ENCODE results near the gene PP2D1. TPM values are rescaled to one million over a fixed set of nuclear protein-coding genes. Genes with fewer than 3 reads are reported as not detected.

Gene PP2D1
- total RNA-seq, 1 experiment from 2014 or later: not detected

DNA sequence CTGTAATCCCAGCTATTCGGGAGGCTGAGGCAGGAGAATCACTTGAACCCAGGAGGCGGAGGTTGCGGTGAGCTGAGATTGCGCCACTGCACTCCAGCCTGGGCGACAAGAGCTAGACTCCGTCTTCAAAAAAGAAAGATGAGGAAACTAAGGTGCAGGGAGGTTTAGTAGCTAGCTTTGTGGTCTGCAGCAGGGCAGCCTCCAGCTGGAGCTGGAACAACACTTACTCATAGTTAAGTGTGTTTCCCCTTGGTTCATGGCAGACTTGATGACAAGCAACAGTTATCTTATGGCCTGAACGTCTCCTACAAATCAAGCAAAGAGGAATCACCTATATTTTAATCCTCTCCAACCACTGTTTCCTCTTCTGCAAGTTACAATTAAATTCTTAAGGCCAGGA lies 40.8 kb upstream of the PP2D1 start:
- ATAC-seq (no peak), DNase-seq (ENCODE audit: low spot score) (no peak)
- TF ChIP-seq JAZF1 (CRISPR knock-in tag; IDR thresholded peaks at IDR 0.05): no peak
- TF ChIP-seq ZNF317 (CRISPR knock-in tag; IDR thresholded peaks at IDR 0.05; ENCODE audit: borderline replicate concordance, low read depth): no peak
- TF ChIP-seq KAT7 (CRISPR knock-in tag; IDR thresholded peaks at IDR 0.05; ENCODE audit: borderline replicate concordance): no peak
- TF ChIP-seq TEAD1 (CRISPR knock-in tag; IDR thresholded peaks at IDR 0.05): no peak
- TF ChIP-seq, protein P1, sequence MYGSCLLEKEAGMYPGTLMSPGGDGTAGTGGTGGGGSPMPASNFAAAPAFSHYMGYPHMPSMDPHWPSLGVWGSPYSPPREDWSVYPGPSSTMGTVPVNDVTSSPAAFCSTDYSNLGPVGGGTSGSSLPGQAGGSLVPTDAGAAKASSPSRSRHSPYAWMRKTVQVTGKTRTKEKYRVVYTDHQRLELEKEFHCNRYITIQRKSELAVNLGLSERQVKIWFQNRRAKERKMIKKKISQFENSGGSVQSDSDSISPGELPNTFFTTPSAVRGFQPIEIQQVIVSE (CRISPR knock-in tag; IDR thresholded peaks at IDR 0.05; ENCODE audit: borderline replicate concordance): no peak
- Mint-ChIP-seq H3K27ac (no peak overlapping the region), H3K9me3 (no peaks in the 10 kb centered on the region), H3K27me3 (ENCODE audit: low read depth) (no peaks in the 10 kb centered on the region), H3K36me3 (no peaks in the 10 kb centered on the region), H3K4me1 (no peaks in the 10 kb centered on the region), H3K4me3 (no peak overlapping the region)
- POLR2A ChIA-PET: no interaction called here
- CTCF ChIA-PET: no interaction called here

DNA sequence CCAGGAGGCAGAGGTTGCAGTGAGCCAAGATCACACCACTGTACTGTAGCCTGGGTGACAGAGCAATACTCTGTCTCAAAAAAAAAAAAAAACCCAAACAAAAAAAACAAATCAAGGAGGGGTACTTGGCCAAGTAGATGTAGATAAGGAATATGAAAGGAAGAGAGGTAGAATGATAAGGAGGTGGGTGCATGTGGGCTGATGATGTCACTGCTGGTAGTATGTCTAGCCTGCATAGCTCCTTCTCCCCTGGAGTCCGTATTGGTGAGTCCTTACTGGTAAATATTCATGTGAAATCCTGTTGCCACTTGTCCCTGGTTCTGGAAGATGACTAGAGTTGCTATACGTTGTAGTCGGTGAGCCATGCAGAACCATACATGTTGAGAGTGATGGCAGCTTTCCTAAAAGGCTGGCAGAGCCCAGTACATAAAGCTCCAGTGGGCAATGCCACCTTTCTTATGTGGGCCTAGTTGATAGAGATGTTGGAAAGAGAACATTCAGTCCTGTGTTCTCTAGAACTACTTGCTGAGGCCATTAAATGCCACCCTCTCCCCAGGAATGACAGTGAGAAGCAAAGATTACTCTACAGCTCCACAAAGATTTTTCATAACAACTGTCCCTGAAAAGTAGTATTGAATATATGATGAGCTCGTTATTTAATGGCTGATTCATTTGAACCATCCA lies 39.2 kb upstream of the PP2D1 start:
- CTCF ChIA-PET: no interaction called here
- ATAC-seq (no peak), DNase-seq (ENCODE audit: low spot score) (no peak)
- Mint-ChIP-seq H3K27me3 (ENCODE audit: low read depth) (no peaks in the 10 kb centered on the region), H3K4me1 (no peaks in the 10 kb centered on the region), H3K4me3 (no peak overlapping the region), H3K27ac (no peak overlapping the region), H3K36me3 (no peaks in the 10 kb centered on the region), H3K9me3 (no peaks in the 10 kb centered on the region)
- POLR2A ChIA-PET: no interaction called here
- TF ChIP-seq, protein P2, sequence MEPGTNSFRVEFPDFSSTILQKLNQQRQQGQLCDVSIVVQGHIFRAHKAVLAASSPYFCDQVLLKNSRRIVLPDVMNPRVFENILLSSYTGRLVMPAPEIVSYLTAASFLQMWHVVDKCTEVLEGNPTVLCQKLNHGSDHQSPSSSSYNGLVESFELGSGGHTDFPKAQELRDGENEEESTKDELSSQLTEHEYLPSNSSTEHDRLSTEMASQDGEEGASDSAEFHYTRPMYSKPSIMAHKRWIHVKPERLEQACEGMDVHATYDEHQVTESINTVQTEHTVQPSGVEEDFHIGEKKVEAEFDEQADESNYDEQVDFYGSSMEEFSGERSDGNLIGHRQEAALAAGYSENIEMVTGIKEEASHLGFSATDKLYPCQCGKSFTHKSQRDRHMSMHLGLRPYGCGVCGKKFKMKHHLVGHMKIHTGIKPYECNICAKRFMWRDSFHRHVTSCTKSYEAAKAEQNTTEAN (CRISPR knock-in tag; IDR thresholded peaks at IDR 0.05): no peak
- TF ChIP-seq ZNF219 (CRISPR knock-in tag; IDR thresholded peaks at IDR 0.05; ENCODE audit: borderline replicate concordance) (no peak), NR3C1 (CRISPR knock-in tag; conservative IDR thresholded peaks at IDR 0.05; ENCODE audit: low read depth) (no peak), GTF2I (CRISPR knock-in tag; conservative IDR thresholded peaks at IDR 0.05) (no peak), SMAD3 (CRISPR knock-in tag; IDR thresholded peaks at IDR 0.05; ENCODE audit: borderline replicate concordance) (no peak), NR1H2 (CRISPR knock-in tag; IDR thresholded peaks at IDR 0.05) (no peak), NFATC4 (CRISPR knock-in tag; IDR thresholded peaks at IDR 0.05) (no peak), TEAD4 (CRISPR knock-in tag; IDR thresholded peaks at IDR 0.05) (no peak), ATF1 (CRISPR knock-in tag; IDR thresholded peaks at IDR 0.05) (no peak), NFE2L1 (CRISPR knock-in tag; IDR thresholded peaks at IDR 0.05) (no peak), ZNF263 (CRISPR knock-in tag; IDR thresholded peaks at IDR 0.05; ENCODE audit: low read depth) (no peak), RORB (CRISPR knock-in tag; IDR thresholded peaks at IDR 0.05) (no peak)
- TF ChIP-seq, protein P3, sequence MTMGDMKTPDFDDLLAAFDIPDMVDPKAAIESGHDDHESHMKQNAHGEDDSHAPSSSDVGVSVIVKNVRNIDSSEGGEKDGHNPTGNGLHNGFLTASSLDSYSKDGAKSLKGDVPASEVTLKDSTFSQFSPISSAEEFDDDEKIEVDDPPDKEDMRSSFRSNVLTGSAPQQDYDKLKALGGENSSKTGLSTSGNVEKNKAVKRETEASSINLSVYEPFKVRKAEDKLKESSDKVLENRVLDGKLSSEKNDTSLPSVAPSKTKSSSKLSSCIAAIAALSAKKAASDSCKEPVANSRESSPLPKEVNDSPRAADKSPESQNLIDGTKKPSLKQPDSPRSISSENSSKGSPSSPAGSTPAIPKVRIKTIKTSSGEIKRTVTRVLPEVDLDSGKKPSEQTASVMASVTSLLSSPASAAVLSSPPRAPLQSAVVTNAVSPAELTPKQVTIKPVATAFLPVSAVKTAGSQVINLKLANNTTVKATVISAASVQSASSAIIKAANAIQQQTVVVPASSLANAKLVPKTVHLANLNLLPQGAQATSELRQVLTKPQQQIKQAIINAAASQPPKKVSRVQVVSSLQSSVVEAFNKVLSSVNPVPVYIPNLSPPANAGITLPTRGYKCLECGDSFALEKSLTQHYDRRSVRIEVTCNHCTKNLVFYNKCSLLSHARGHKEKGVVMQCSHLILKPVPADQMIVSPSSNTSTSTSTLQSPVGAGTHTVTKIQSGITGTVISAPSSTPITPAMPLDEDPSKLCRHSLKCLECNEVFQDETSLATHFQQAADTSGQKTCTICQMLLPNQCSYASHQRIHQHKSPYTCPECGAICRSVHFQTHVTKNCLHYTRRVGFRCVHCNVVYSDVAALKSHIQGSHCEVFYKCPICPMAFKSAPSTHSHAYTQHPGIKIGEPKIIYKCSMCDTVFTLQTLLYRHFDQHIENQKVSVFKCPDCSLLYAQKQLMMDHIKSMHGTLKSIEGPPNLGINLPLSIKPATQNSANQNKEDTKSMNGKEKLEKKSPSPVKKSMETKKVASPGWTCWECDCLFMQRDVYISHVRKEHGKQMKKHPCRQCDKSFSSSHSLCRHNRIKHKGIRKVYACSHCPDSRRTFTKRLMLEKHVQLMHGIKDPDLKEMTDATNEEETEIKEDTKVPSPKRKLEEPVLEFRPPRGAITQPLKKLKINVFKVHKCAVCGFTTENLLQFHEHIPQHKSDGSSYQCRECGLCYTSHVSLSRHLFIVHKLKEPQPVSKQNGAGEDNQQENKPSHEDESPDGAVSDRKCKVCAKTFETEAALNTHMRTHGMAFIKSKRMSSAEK (CRISPR knock-in tag; IDR thresholded peaks at IDR 0.05; ENCODE audit: borderline replicate concordance): no peak
- TF ChIP-seq, protein P4, sequence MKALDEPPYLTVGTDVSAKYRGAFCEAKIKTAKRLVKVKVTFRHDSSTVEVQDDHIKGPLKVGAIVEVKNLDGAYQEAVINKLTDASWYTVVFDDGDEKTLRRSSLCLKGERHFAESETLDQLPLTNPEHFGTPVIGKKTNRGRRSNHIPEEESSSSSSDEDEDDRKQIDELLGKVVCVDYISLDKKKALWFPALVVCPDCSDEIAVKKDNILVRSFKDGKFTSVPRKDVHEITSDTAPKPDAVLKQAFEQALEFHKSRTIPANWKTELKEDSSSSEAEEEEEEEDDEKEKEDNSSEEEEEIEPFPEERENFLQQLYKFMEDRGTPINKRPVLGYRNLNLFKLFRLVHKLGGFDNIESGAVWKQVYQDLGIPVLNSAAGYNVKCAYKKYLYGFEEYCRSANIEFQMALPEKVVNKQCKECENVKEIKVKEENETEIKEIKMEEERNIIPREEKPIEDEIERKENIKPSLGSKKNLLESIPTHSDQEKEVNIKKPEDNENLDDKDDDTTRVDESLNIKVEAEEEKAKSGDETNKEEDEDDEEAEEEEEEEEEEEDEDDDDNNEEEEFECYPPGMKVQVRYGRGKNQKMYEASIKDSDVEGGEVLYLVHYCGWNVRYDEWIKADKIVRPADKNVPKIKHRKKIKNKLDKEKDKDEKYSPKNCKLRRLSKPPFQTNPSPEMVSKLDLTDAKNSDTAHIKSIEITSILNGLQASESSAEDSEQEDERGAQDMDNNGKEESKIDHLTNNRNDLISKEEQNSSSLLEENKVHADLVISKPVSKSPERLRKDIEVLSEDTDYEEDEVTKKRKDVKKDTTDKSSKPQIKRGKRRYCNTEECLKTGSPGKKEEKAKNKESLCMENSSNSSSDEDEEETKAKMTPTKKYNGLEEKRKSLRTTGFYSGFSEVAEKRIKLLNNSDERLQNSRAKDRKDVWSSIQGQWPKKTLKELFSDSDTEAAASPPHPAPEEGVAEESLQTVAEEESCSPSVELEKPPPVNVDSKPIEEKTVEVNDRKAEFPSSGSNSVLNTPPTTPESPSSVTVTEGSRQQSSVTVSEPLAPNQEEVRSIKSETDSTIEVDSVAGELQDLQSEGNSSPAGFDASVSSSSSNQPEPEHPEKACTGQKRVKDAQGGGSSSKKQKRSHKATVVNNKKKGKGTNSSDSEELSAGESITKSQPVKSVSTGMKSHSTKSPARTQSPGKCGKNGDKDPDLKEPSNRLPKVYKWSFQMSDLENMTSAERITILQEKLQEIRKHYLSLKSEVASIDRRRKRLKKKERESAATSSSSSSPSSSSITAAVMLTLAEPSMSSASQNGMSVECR (CRISPR knock-in tag; IDR thresholded peaks at IDR 0.05; ENCODE audit: borderline replicate concordance): no peak
- TF ChIP-seq, protein P5, sequence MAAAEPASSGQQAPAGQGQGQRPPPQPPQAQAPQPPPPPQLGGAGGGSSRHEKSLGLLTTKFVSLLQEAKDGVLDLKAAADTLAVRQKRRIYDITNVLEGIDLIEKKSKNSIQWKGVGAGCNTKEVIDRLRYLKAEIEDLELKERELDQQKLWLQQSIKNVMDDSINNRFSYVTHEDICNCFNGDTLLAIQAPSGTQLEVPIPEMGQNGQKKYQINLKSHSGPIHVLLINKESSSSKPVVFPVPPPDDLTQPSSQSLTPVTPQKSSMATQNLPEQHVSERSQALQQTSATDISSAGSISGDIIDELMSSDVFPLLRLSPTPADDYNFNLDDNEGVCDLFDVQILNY (CRISPR knock-in tag; IDR thresholded peaks at IDR 0.05): no peak
- TF ChIP-seq, protein P6, sequence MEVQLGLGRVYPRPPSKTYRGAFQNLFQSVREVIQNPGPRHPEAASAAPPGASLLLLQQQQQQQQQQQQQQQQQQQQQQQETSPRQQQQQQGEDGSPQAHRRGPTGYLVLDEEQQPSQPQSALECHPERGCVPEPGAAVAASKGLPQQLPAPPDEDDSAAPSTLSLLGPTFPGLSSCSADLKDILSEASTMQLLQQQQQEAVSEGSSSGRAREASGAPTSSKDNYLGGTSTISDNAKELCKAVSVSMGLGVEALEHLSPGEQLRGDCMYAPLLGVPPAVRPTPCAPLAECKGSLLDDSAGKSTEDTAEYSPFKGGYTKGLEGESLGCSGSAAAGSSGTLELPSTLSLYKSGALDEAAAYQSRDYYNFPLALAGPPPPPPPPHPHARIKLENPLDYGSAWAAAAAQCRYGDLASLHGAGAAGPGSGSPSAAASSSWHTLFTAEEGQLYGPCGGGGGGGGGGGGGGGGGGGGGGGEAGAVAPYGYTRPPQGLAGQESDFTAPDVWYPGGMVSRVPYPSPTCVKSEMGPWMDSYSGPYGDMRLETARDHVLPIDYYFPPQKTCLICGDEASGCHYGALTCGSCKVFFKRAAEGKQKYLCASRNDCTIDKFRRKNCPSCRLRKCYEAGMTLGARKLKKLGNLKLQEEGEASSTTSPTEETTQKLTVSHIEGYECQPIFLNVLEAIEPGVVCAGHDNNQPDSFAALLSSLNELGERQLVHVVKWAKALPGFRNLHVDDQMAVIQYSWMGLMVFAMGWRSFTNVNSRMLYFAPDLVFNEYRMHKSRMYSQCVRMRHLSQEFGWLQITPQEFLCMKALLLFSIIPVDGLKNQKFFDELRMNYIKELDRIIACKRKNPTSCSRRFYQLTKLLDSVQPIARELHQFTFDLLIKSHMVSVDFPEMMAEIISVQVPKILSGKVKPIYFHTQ (CRISPR knock-in tag; IDR thresholded peaks at IDR 0.05): no peak

Measured in WTC11 (cell line).